Tibial artery (tissue), 4 donors: ENCODE results near the gene KCTD1.

Experiments used
- DNase-seq, 2 donors: peaks; one replicate each; pipeline ENCODE4 v3.0.0-alpha.2; 2019
- H3K27ac ChIP-seq, 2 donors: fragments of 200-600 bp; sonication (generic) in 1 of 2; 1 replicate in 1 of 2; 2 replicates in 1 of 2; pipeline ENCODE4 v1.5.1; 2018 to 2019; ENCODE audit warnings: mild to moderate bottlenecking in 1 of 2
- H3K27me3 ChIP-seq, 2 donors: fragments of 200-600 bp; sonication (generic) in 1 of 2; one replicate each; pipeline versions ENCODE4 v1.5.1 to v1.6.0; 2016 to 2019
- H3K36me3 ChIP-seq, 3 donors: fragments of 200-600 bp; sonication (generic) in 2 of 3; one replicate each; pipeline ENCODE4 v1.5.1; 2016 to 2019; ENCODE audit warnings: mild to moderate bottlenecking in 2 of 3
- H3K4me1 ChIP-seq, 4 donors: fragments of 200-600 bp; sonication (generic) in 2 of 4; 1 replicate in 3 of 4; 2 replicates in 1 of 4; pipeline ENCODE4 v1.5.1; 2016 to 2019
- H3K4me3 ChIP-seq, 2 donors: fragments of 200-600 bp; sonication (generic) in 1 of 2; 1 replicate in 1 of 2; 2 replicates in 1 of 2; pipeline ENCODE4 v1.5.1; 2018 to 2019; ENCODE audit warnings: mild to moderate bottlenecking in 2 of 2
- H3K9me3 ChIP-seq, 3 donors: fragments of 200-600 bp; sonication (generic) in 1 of 3; one replicate each; pipeline ENCODE4 v1.5.1; 2016 to 2019
- CTCF ChIP-seq, 2 experiments: fragments of 200-600 bp in 1 of 2; fragments of 450-650 bp in 1 of 2; IDR thresholded peaks; one replicate each; pipeline ENCODE4 v1.5.1; 2017 to 2019; ENCODE audit warnings: antibody characterized with exemption in 2 of 2, mild to moderate bottlenecking in 1 of 2, moderate library complexity in 1 of 2
- intact Hi-C: fragments of 100-400 bp; cut with DNase I; formaldehyde crosslinking; loops from one replicate; pipeline ENCODE4 v1.15.0; 2023; ENCODE audit warnings: low total_unique reads

KCTD1 gene

DNA sequence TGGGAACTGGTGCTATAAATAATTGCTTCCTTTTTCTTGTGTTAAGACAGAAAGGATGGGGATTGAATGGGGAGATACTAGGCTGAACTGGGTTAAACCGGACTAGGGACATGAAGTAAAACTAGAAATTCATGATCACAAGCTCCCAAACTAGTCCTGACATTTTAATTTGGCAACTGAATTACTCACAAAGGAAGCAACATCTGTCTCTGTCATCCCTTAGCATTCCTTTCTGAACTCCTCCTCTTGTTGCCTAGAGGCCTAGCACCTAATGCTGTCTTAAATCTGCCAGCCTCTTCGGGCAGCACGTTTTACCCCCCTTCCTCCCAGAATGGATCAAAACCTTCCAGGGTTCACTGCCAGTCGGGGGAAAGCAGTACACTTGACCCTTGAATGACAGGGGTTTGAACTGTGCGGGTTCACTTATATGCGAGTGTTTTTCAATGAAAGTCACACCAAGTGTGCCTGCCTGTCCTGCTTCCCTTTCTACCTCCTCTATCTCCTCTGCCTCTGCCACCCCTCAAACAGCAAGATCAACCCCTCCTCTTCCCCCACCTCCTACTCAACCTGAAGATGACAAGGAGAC lies 8.2 kb downstream of the KCTD1 start:
- intact Hi-C loops, result loop anchor here (10.0 kb wide), 1 partner anchor 155 kb away; no protein-coding TSS in a partner anchor
- no peaks in the 10 kb centered on the region for H3K36me3 ChIP-seq
- H3K27ac ChIP-seq, result no peak overlapping the region
- H3K9me3 ChIP-seq, result no peaks in the 10 kb centered on the region
- DNase-seq, result no peak
- H3K27me3 ChIP-seq, result no peaks in the 10 kb centered on the region
- H3K4me3 ChIP-seq, result no peak overlapping the region
- no peak for TF ChIP-seq CTCF (IDR thresholded peaks at IDR 0.05)
- H3K4me1 ChIP-seq, result peaks cover 0 to 13% (median 6%) of the 10 kb centered on the region in 4 donors

- Histone ChIP-seq H3K36me3 (no peaks in the 10 kb centered on the region), H3K27ac (no peak overlapping the region), H3K4me1 (peaks cover 0 to under 1% (median 0%) of the 10 kb centered on the region in 4 donors), H3K27me3 (no peaks in the 10 kb centered on the region), H3K4me3 (no peak overlapping the region), H3K9me3 (no peaks in the 10 kb centered on the region)
- intact Hi-C loops, result no loop called here
- TF ChIP-seq CTCF (IDR thresholded peaks at IDR 0.05), result no peak
- no peak for DNase-seq
Measured at GRCh38 chr18:26538524-26538923, 9.8 kb downstream of the KCTD1 start.

GRCh38 chr18:26536664-26537063 lies 11.7 kb downstream of the KCTD1 start:
- H3K9me3 ChIP-seq, result no peaks in the 10 kb centered on the region
- no peak overlapping the region for H3K27ac ChIP-seq
- intact Hi-C loops, result no loop called here
- no peaks in the 10 kb centered on the region for H3K4me1 ChIP-seq
- H3K27me3 ChIP-seq, result no peaks in the 10 kb centered on the region
- H3K4me3 ChIP-seq, result no peak overlapping the region
- no peak for DNase-seq
- H3K36me3 ChIP-seq, result no peaks in the 10 kb centered on the region
- TF ChIP-seq CTCF (IDR thresholded peaks at IDR 0.05), result no peak

GRCh38 chr18:26536032-26536431 lies 12.3 kb downstream of the KCTD1 start:
- H3K4me1 ChIP-seq, result no peaks in the 10 kb centered on the region
- H3K4me3 ChIP-seq, result no peak overlapping the region
- intact Hi-C loops, result no loop called here
- DNase-seq, result no peak
- no peak overlapping the region for H3K27ac ChIP-seq
- H3K36me3 ChIP-seq, result no peaks in the 10 kb centered on the region
- H3K9me3 ChIP-seq, result no peaks in the 10 kb centered on the region
- TF ChIP-seq CTCF (IDR thresholded peaks at IDR 0.05), result no peak
- no peaks in the 10 kb centered on the region for H3K27me3 ChIP-seq

GRCh38 chr18:26535630-26536029 lies 12.7 kb downstream of the KCTD1 start:
- Histone ChIP-seq H3K4me1 (no peaks in the 10 kb centered on the region), H3K4me3 (no peak overlapping the region), H3K9me3 (no peaks in the 10 kb centered on the region), H3K27me3 (no peaks in the 10 kb centered on the region), H3K36me3 (no peaks in the 10 kb centered on the region), H3K27ac (no peak overlapping the region)
- intact Hi-C loops, result no loop called here
- no peak for TF ChIP-seq CTCF (IDR thresholded peaks at IDR 0.05)
- no peak for DNase-seq
